ENCODE results near the gene USP21. TPM values are rescaled to one million over a fixed set of nuclear protein-coding genes. Genes with fewer than 3 reads are reported as not detected.

USP21 gene
- total and polyA plus RNA-seq, 2 of the 8 experiments (the other 6 are each of a cell fraction or from before 2014, with no cell fraction given) = 23.9 to 36.3 TPM

GRCh38 chr1:161133220-161133740 lies 26.0 kb upstream of the USP21 start (continued):
- TF ChIP-seq MAX (IDR thresholded peaks at IDR 0.05) (no peak), SIX5 (IDR thresholded peaks at IDR 0.05; ENCODE audit: low read depth, low read length) (no peak), TEAD4 (IDR thresholded peaks at IDR 0.05; ENCODE audit: low read depth, low read length) (no peak), SIRT6 (IDR thresholded peaks at IDR 0.05; ENCODE audit: low read length) (no peak), E2F6 (IDR thresholded peaks at IDR 0.05) (no peak), SIN3A (conservative IDR thresholded peaks at IDR 0.05 in 1 of 2, IDR thresholded peaks at IDR 0.05 in 1 of 2; ENCODE audit: low read depth in 1 of 2, low read length in 2 of 2) (0 out of 4 replicates have a peak, but pooled peaks of 1 of the 2 experiments have one; percentile 10), EGR1 (IDR thresholded peaks at IDR 0.05; ENCODE audit: borderline replicate concordance, low read depth, low read length) (no peak), TCF12 (IDR thresholded peaks at IDR 0.05; ENCODE audit: low read depth, low read length) (no peak), CHD1 (IDR thresholded peaks at IDR 0.05; ENCODE audit: low read depth, low read length) (no peak), EZH2 (IDR thresholded peaks at IDR 0.05; ENCODE audit: low read depth, low read length, severe bottlenecking) (no peak), KDM5A (IDR thresholded peaks at IDR 0.05; ENCODE audit: low read length) (no peak), ASH2L (IDR thresholded peaks at IDR 0.05; ENCODE audit: low read length) (peak; percentile 91), JUN (IDR thresholded peaks at IDR 0.05; ENCODE audit: low read depth, low read length) (no peak), RFX5 (IDR thresholded peaks at IDR 0.05; ENCODE audit: borderline replicate concordance, low read depth, low read length) (no peak), POLR2A (IDR thresholded peaks at IDR 0.05; ENCODE audit: control extremely low read depth in 1 of 2, low read depth in 2 of 2, low read length in 2 of 2) (0 out of 3 replicates have a peak, but pooled peaks of 1 of the 2 experiments have one; percentile 6), HDAC2 (IDR thresholded peaks at IDR 0.05; ENCODE audit: borderline replicate concordance in 1 of 2, low read depth in 2 of 2, low read length in 2 of 2) (no peak)
